Fibroblast of lung (primary cell): ENCODE data around the gene TMBIM4. TPM values are rescaled to one million over a fixed set of nuclear protein-coding genes. Genes with fewer than 3 reads are reported as not detected.

Experiments used
- DNase-seq, 2 donors: peaks; one replicate each; pipeline versions ENCODE4 v3.0.0 to v3.0.0-alpha.2; 2010; ENCODE audit warnings: low read depth in 2 of 2
- H2AFZ ChIP-seq: 2 replicates; pipeline ENCODE4 v1.5.1; 2012; ENCODE audit warnings: low read length, control low read depth, inconsistent platforms
- H3K27ac ChIP-seq: 2 replicates; pipeline ENCODE4 v1.5.1; 2011; ENCODE audit warnings: low read length, control low read depth; ENCODE audit not compliant: insufficient read depth
- H3K27me3 ChIP-seq: 2 replicates; pipeline ENCODE4 v1.5.1; 2011; ENCODE audit warnings: mild to moderate bottlenecking, low read length; ENCODE audit not compliant: control insufficient read depth, insufficient read depth
- H3K36me3 ChIP-seq: 2 replicates; pipeline ENCODE4 v1.5.1; 2011; ENCODE audit warnings: low read length; ENCODE audit not compliant: control insufficient read depth, insufficient read depth
- H3K4me1 ChIP-seq: 2 replicates; pipeline ENCODE4 v1.5.1; 2011; ENCODE audit warnings: low read length; ENCODE audit not compliant: control insufficient read depth, insufficient read depth; ENCODE audit errors: extremely low read depth
- H3K4me2 ChIP-seq: 2 replicates; pipeline ENCODE4 v1.5.1; 2011; ENCODE audit warnings: low read length, control low read depth; ENCODE audit not compliant: insufficient read depth; ENCODE audit errors: extremely low read depth
- H3K4me3 ChIP-seq, 4 experiments: fragments of 200-600 bp in 1 of 4; sonication (generic) in 1 of 4; replicated peaks in 1 of 4; 2 replicates each; pipeline ENCODE4 v1.5.1; 2011 to 2016; ENCODE audit warnings: low read length in 4 of 4, low read depth in 3 of 4, mild to moderate bottlenecking in 3 of 4, control low read depth in 2 of 4, inconsistent platforms in 1 of 4, mixed read lengths in 1 of 4; ENCODE audit not compliant: insufficient read depth in 1 of 4; ENCODE audit errors: control extremely low read depth in 1 of 4
- H3K79me2 ChIP-seq: 2 replicates; pipeline ENCODE4 v1.5.1; 2012; ENCODE audit warnings: mild to moderate bottlenecking, low read length, inconsistent platforms; ENCODE audit not compliant: control insufficient read depth, insufficient read depth
- H3K9ac ChIP-seq: 2 replicates; pipeline ENCODE4 v1.5.1; 2011; ENCODE audit warnings: mild to moderate bottlenecking, low read length, control low read depth; ENCODE audit not compliant: insufficient read depth
- H3K9me3 ChIP-seq: 2 replicates; pipeline ENCODE4 v1.5.1; 2012; ENCODE audit warnings: low read depth, low read length; ENCODE audit not compliant: control insufficient read depth, insufficient read depth
- H4K20me1 ChIP-seq: 2 replicates; pipeline ENCODE4 v1.5.1; 2011; ENCODE audit warnings: low read length; ENCODE audit not compliant: control insufficient read depth, insufficient read depth; ENCODE audit errors: extremely low read depth
- CTCF ChIP-seq, 2 donors: IDR thresholded peaks in 1 of 2; conservative IDR thresholded peaks in 1 of 2; 1 replicate in 1 of 2; 2 replicates in 1 of 2; pipeline ENCODE4 v1.5.1; 2011 to 2012; ENCODE audit warnings: low read length in 2 of 2, control low read depth in 1 of 2, inconsistent platforms in 1 of 2, low read depth in 1 of 2, mild to moderate bottlenecking in 1 of 2
- EZH2 ChIP-seq: IDR thresholded peaks from 2 replicates; pipeline ENCODE4 v1.5.1; 2012; ENCODE audit warnings: low read length, control low read depth, mild to moderate bottlenecking; ENCODE audit errors: missing control alignments
- polyA plus RNA-seq, 2 donors: library from polyadenylated mRNA; depleted of rRNA in 1 of 2; stranded (reverse) in 1 of 2; unstranded in 1 of 2; fragments of >200 nt; gene quantifications; 2 replicates each; pipeline ENCODE4 v1.2.1, GENCODE V29; 2011 to 2012; ENCODE audit warnings: missing spikeins in 1 of 2
- total RNA-seq: library from RNA; depleted of rRNA; stranded (reverse); fragments of >200 nt; gene quantifications from 2 replicates; pipeline ENCODE4 v1.2.1, GENCODE V29; 2014

TMBIM4 gene
- total and polyA plus RNA-seq, 2 donors (not counting 1 experiment from before 2014, with no cell fraction given), result 69.2 to 140 TPM

GRCh38 chr12:66108386-66108785 is 61.4 kb downstream of the TMBIM4 start:
- DNase-seq, result no peak
- no peaks in the 10 kb centered on the region for H3K36me3 ChIP-seq
- no peak overlapping the region for H3K9ac ChIP-seq
- peaks cover 4% of the 10 kb centered on the region for H3K4me1 ChIP-seq
- H3K4me2 ChIP-seq, result no peak overlapping the region
- no peaks in the 10 kb centered on the region for H3K9me3 ChIP-seq
- H4K20me1 ChIP-seq, result no peaks in the 10 kb centered on the region
- H3K79me2 ChIP-seq, result no peaks in the 10 kb centered on the region
- H3K4me3 ChIP-seq, result no peak overlapping the region
- H3K27ac ChIP-seq, result no peak overlapping the region
- no peak for TF ChIP-seq EZH2
- TF ChIP-seq CTCF (conservative IDR thresholded peaks at IDR 0.05 in 1 of 2, IDR thresholded peaks at IDR 0.05 in 1 of 2; ENCODE audit: low read depth in 1 of 2, low read length in 2 of 2), result no peak
- no peak overlapping the region for H2AFZ ChIP-seq
- no peaks in the 10 kb centered on the region for H3K27me3 ChIP-seq

GRCh38 chr12:66107451-66107915 is 62.3 kb downstream of the TMBIM4 start:
- Histone ChIP-seq H3K4me1 (peaks cover 4% of the 10 kb centered on the region), H3K27me3 (no peaks in the 10 kb centered on the region), H3K9me3 (no peaks in the 10 kb centered on the region), H4K20me1 (no peaks in the 10 kb centered on the region), H3K79me2 (no peaks in the 10 kb centered on the region), H3K36me3 (no peaks in the 10 kb centered on the region), H3K4me3 (no peak overlapping the region), H3K9ac (no peak overlapping the region), H3K27ac (no peak overlapping the region), H3K4me2 (peak overlapping the region; percentile 20), H2AFZ (peak overlapping the region; percentile 74)
- peak; percentile 84 to 96 for DNase-seq
- TF ChIP-seq EZH2, result no peak
- peak; percentile 64 to 76 for TF ChIP-seq CTCF (conservative IDR thresholded peaks at IDR 0.05 in 1 of 2, IDR thresholded peaks at IDR 0.05 in 1 of 2; ENCODE audit: low read depth in 1 of 2, low read length in 2 of 2)

- no peak overlapping the region for H2AFZ ChIP-seq
- TF ChIP-seq EZH2 (no peak), CTCF (conservative IDR thresholded peaks at IDR 0.05 in 1 of 2, IDR thresholded peaks at IDR 0.05 in 1 of 2; ENCODE audit: low read depth in 1 of 2, low read length in 2 of 2) (peak; percentile 7 to 13)
- H3K79me2 ChIP-seq, result no peaks in the 10 kb centered on the region
- H3K4me1 ChIP-seq, result peaks cover 4% of the 10 kb centered on the region
- no peak overlapping the region for H3K4me2 ChIP-seq
- no peaks in the 10 kb centered on the region for H3K9me3 ChIP-seq
- no peaks in the 10 kb centered on the region for H3K27me3 ChIP-seq
- H3K36me3 ChIP-seq, result no peaks in the 10 kb centered on the region
- H3K9ac ChIP-seq, result no peak overlapping the region
- H3K4me3 ChIP-seq, result no peak overlapping the region
- H4K20me1 ChIP-seq, result no peaks in the 10 kb centered on the region
- no peak overlapping the region for H3K27ac ChIP-seq
- no peak for DNase-seq
These were observed 66.5 kb downstream of the TMBIM4 start for GRCh38 chr12:66103016-66103913.
